OCI-LY1 (cell line): ENCODE measurements around the gene SLC35A5.

Experiments
- H2AFZ ChIP-seq: fragments of 200-600 bp; sonication (generic), shearing (Covaris generic); 2 replicates; pipeline ENCODE4 v1.6.0; 2014; ENCODE audit warnings: antibody characterized with exemption, mild to moderate bottlenecking, low read length
- H3F3A ChIP-seq: fragments of 200-600 bp; sonication (generic), shearing (Covaris generic); 2 replicates; pipeline ENCODE4 v1.6.0; 2014; ENCODE audit warnings: mild to moderate bottlenecking, antibody characterized with exemption, low read length, moderate library complexity; ENCODE audit not compliant: insufficient read depth
- H3K27ac ChIP-seq: fragments of 200-600 bp; sonication (generic); 2 replicates; pipeline ENCODE4 v1.5.1; 2014; ENCODE audit warnings: low read length, mixed run types, mild to moderate bottlenecking, low read depth; ENCODE audit not compliant: poor library complexity, severe bottlenecking
- H3K27me3 ChIP-seq: fragments of 200-600 bp; sonication (generic); 2 replicates; pipeline ENCODE4 v1.6.0; 2014; ENCODE audit warnings: antibody characterized with exemption, mild to moderate bottlenecking, low read length, moderate library complexity; ENCODE audit not compliant: insufficient read depth
- H3K36me3 ChIP-seq: fragments of 200-600 bp; sonication (generic); 2 replicates; pipeline ENCODE4 v1.6.1; 2014; ENCODE audit warnings: mild to moderate bottlenecking, antibody characterized with exemption, low read length, moderate library complexity, mixed read lengths; ENCODE audit not compliant: insufficient read depth
- H3K4me1 ChIP-seq: fragments of 200-600 bp; sonication (generic); 2 replicates; pipeline ENCODE4 v1.5.1; 2014; ENCODE audit warnings: mild to moderate bottlenecking, low read length, moderate library complexity; ENCODE audit not compliant: insufficient read depth, severe bottlenecking
- H3K4me2 ChIP-seq: fragments of 200-600 bp; sonication (generic), shearing (Covaris generic); 2 replicates; pipeline ENCODE4 v1.6.1; 2014; ENCODE audit warnings: low read length
- H3K4me3 ChIP-seq: fragments of 200-600 bp; sonication (generic); 2 replicates; pipeline ENCODE4 v1.5.1; 2014; ENCODE audit warnings: low read length, low read depth, mild to moderate bottlenecking, mixed read lengths; ENCODE audit not compliant: poor library complexity, severe bottlenecking
- H3K79me2 ChIP-seq: fragments of 200-600 bp; shearing (Covaris generic); 2 replicates; pipeline ENCODE4 v1.6.1; 2016; ENCODE audit warnings: mixed run types, low read length, mixed read lengths; ENCODE audit not compliant: insufficient read depth
- H3K9ac ChIP-seq: fragments of 200-600 bp; sonication (generic), shearing (Covaris generic); 2 replicates; pipeline ENCODE4 v1.6.1; 2014; ENCODE audit warnings: mild to moderate bottlenecking, low read length, mixed read lengths
- H3K9me2 ChIP-seq: fragments of 200-600 bp; sonication (generic), shearing (Covaris generic); 2 replicates; pipeline ENCODE4 v1.6.1; 2014; ENCODE audit warnings: low read depth, mild to moderate bottlenecking, low read length, mixed read lengths
- H3K9me3 ChIP-seq: fragments of 200-600 bp; shearing (Covaris generic); 2 replicates; pipeline ENCODE4 v1.6.1; 2014; ENCODE audit warnings: low read length, mixed read lengths
- H4K20me1 ChIP-seq: fragments of 200-600 bp; sonication (generic), shearing (Covaris generic); 2 replicates; pipeline ENCODE4 v1.6.0; 2016; ENCODE audit warnings: mild to moderate bottlenecking, low read length; ENCODE audit not compliant: insufficient read depth
- EZH2 ChIP-seq: fragments of 200-600 bp; sonication (generic), shearing (Covaris generic); IDR thresholded peaks from 2 replicates; pipeline ENCODE4 v1.8.0; 2017; ENCODE audit warnings: borderline replicate concordance, mixed run types, mild to moderate bottlenecking, antibody characterized with exemption, low read length, moderate library complexity, mixed read lengths
- TF ChIP-seq, protein P1 (sequence below): fragments of 200-600 bp; sonication (generic), shearing (Covaris generic); IDR thresholded peaks from 2 replicates; pipeline ENCODE4 v1.5.1; 2017; ENCODE audit warnings: mild to moderate bottlenecking, antibody characterized with exemption, low read length, moderate library complexity, mixed read lengths

Gene SLC35A5

DNA sequence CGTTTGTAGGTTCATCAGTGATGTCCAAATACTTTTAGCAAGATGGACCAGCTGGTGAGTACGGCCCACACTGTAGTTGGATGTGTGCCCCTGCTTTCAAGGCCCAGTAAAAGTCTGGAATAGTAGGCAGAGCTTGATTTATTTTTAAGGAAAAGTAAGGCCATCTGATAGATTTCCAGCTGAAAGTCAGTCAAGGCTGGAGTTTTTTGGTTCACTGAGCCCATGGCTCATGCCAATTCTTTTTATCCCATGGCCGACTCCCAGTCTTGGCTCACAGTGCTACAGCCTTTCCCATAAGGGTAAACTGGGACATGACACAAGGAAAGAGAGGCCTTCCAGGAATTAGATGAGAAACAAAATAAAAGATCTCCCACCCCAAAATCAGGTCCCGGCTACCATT is 65.6 kb downstream of the SLC35A5 start:
- no peak overlapping the region for H2AFZ ChIP-seq
- H3K79me2 ChIP-seq, result no peaks in the 10 kb centered on the region
- no peaks in the 10 kb centered on the region for H3K4me1 ChIP-seq
- H3K9me2 ChIP-seq, result no peaks in the 10 kb centered on the region
- no peak overlapping the region for H3K4me2 ChIP-seq
- H3K27me3 ChIP-seq, result no peaks in the 10 kb centered on the region
- no peaks in the 10 kb centered on the region for H3K36me3 ChIP-seq
- no peak overlapping the region for H3K27ac ChIP-seq
- H3K4me3 ChIP-seq, result no peak overlapping the region
- no peaks in the 10 kb centered on the region for H4K20me1 ChIP-seq
- H3F3A ChIP-seq, result no peaks in the 10 kb centered on the region
- H3K9me3 ChIP-seq, result no peaks in the 10 kb centered on the region
- TF ChIP-seq, protein P1, sequence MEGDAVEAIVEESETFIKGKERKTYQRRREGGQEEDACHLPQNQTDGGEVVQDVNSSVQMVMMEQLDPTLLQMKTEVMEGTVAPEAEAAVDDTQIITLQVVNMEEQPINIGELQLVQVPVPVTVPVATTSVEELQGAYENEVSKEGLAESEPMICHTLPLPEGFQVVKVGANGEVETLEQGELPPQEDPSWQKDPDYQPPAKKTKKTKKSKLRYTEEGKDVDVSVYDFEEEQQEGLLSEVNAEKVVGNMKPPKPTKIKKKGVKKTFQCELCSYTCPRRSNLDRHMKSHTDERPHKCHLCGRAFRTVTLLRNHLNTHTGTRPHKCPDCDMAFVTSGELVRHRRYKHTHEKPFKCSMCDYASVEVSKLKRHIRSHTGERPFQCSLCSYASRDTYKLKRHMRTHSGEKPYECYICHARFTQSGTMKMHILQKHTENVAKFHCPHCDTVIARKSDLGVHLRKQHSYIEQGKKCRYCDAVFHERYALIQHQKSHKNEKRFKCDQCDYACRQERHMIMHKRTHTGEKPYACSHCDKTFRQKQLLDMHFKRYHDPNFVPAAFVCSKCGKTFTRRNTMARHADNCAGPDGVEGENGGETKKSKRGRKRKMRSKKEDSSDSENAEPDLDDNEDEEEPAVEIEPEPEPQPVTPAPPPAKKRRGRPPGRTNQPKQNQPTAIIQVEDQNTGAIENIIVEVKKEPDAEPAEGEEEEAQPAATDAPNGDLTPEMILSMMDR, result no peak
- TF ChIP-seq EZH2, result no peak
- no peak overlapping the region for H3K9ac ChIP-seq

DNA sequence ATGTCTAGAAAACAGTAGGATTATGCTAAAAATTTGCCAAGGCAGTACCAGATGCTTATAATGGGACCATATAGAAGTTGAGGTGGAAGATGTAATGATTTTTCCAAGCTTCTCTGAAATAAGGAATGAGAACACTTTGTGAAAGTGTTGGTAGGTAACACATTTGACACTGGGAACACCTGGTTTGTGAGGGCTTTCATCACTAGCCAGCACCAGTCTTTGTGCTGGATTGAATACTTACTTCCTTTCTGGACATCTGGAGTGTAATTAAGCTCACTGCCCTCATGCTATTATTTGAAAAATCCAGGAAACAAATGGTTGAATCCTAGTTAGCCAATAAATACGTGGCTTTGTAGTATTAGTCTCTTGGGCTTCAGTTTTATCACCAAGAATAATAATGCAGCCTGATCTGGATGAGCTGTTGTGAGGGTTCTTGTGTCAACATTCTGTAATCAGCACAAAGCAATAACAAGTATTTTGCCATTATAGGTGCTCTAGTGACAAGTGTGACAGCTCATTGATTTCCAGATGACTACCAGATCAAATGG is 66.1 kb downstream of the SLC35A5 start:
- H3K79me2 ChIP-seq, result no peaks in the 10 kb centered on the region
- H3K9me3 ChIP-seq, result no peaks in the 10 kb centered on the region
- no peaks in the 10 kb centered on the region for H3K4me1 ChIP-seq
- H2AFZ ChIP-seq, result no peak overlapping the region
- H3K27me3 ChIP-seq, result no peaks in the 10 kb centered on the region
- H3K9me2 ChIP-seq, result no peaks in the 10 kb centered on the region
- no peaks in the 10 kb centered on the region for H3K36me3 ChIP-seq
- no peaks in the 10 kb centered on the region for H3F3A ChIP-seq
- no peak for TF ChIP-seq EZH2
- TF ChIP-seq, protein P1, result no peak
- H4K20me1 ChIP-seq, result no peaks in the 10 kb centered on the region
- H3K4me2 ChIP-seq, result no peak overlapping the region
- no peak overlapping the region for H3K27ac ChIP-seq
- H3K9ac ChIP-seq, result no peak overlapping the region
- H3K4me3 ChIP-seq, result no peak overlapping the region

DNA sequence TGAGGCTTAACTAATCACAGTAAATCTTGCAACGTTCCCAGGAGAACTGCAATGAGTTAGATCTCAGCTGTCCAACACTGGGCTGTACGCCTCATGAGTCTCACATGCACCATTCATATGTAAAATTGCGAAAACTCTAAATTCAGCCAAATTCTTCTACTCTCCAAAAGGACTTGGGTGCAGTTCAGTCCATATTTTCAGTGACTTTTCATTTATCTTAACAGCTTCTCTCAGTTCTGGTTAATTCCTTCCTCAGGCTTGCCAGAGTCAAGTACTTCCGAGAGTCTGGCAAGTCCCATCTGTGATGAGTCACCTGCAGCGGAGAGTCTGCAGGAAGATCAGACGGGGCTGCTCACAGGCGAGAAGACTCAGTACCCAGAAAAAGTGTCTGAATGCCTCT is 67.6 kb downstream of the SLC35A5 start:
- no peaks in the 10 kb centered on the region for H3K9me2 ChIP-seq
- H3K36me3 ChIP-seq, result no peaks in the 10 kb centered on the region
- H3K79me2 ChIP-seq, result no peaks in the 10 kb centered on the region
- no peaks in the 10 kb centered on the region for H3F3A ChIP-seq
- no peaks in the 10 kb centered on the region for H3K9me3 ChIP-seq
- H3K9ac ChIP-seq, result no peak overlapping the region
- no peak overlapping the region for H3K27ac ChIP-seq
- no peak overlapping the region for H3K4me2 ChIP-seq
- no peaks in the 10 kb centered on the region for H3K4me1 ChIP-seq
- no peaks in the 10 kb centered on the region for H3K27me3 ChIP-seq
- H4K20me1 ChIP-seq, result no peaks in the 10 kb centered on the region
- TF ChIP-seq, protein P1, result no peak
- TF ChIP-seq EZH2, result no peak
- no peak overlapping the region for H3K4me3 ChIP-seq
- no peak overlapping the region for H2AFZ ChIP-seq
